ENCODE results near the gene ACD. TPM values are rescaled to one million over a fixed set of nuclear protein-coding genes. Genes with fewer than 3 reads are reported as not detected.

ACD gene
- total RNA-seq, 1 experiment from 2014 or later = 34.1 TPM

DNA sequence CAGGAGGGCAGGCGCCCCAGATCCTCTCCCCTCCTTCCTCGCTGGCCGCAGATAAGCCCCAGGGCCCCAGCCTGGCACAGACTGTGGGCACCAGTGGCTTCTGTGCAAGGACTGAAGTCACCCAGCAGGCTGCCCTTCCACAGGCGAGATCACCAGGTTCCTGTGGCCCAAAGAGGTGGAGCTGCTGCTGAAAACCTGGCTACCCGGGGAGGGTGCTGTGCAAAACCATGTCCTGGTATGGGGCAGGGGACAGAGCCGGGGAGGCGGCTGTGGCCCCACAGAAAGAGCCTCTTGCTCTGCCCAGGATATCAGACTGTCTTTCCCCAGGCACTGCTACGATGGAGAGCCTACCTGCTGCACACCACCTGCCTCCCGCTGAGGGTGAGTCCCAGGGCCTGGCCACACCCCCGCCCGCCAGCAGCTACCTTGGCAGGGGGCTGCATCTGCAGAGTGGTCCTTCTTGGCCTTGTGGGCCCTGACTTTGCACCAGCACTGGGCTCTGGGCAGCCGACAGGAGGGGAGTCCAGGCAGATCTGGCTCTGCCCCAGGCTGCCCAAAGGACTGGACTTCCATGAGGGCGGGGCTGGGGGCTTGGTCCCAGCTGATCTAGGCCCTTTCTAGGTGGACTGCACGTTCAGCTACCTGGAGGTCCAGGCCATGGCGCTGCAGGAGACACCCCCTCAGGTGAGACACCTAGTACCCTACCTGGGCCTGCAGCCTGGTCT lies 14.5 kb downstream of the ACD start:
- no peaks in the 10 kb centered on the region for H4K20me1 ChIP-seq (ENCODE audit: control insufficient read depth, insufficient read depth, insufficient read length)
- H2BK12ac ChIP-seq (ENCODE audit: insufficient read length, low read depth, low read length) = no peak overlapping the region
- H3K27me3 ChIP-seq (ENCODE audit: insufficient read depth, low read length) = no peaks in the 10 kb centered on the region
- Mint-ChIP-seq H3K27me3 (ENCODE audit: low read depth) (peaks cover 8% of the 10 kb centered on the region), H3K4me3 (peak overlapping the region; percentile 66 to 73), H3K27ac (no peak overlapping the region), H3K36me3 (ENCODE audit: insufficient read depth in 1 of 3, low read depth in 3 of 3) (peaks cover 3 to 13% (median 9%) of the 10 kb centered on the region in 3 experiments; a peak in 4 of 7 replicates), H3K9me3 (no peaks in the 10 kb centered on the region), H3K4me1 (peaks cover 3 to 9% of the 10 kb centered on the region in 2 experiments; a peak in 3 of 4 replicates)
- H3K4ac ChIP-seq (ENCODE audit: low read depth, low read length) = no peak overlapping the region
- H3K56ac ChIP-seq (ENCODE audit: insufficient read length, low read depth, low read length) = no peak overlapping the region
- H3K27ac ChIP-seq (ENCODE audit: insufficient read length, low read depth, low read length) = no peak overlapping the region
- no peaks in the 10 kb centered on the region for H3K9me3 ChIP-seq (ENCODE audit: control insufficient read depth, low read depth, low read length)
- no peak overlapping the region for H3K18ac ChIP-seq (ENCODE audit: insufficient read length, low read depth, low read length)
- no peaks in the 10 kb centered on the region for H3K4me1 ChIP-seq (ENCODE audit: insufficient read depth, low read length)
- no peak for TF ChIP-seq CTCF (conservative IDR thresholded peaks at IDR 0.05)
- peak overlapping the region; percentile 30 for H3K4me2 ChIP-seq (ENCODE audit: insufficient read depth, insufficient read length, low read length)
- no peak overlapping the region for H2BK120ac ChIP-seq (ENCODE audit: low read depth, low read length, poor library complexity, severe bottlenecking)
- H3K79me1 ChIP-seq (ENCODE audit: insufficient read depth, low read depth, low read length, poor library complexity, severe bottlenecking) = no peaks in the 10 kb centered on the region
- no peak overlapping the region for H3K23ac ChIP-seq (ENCODE audit: insufficient read length, low read depth, low read length)
- H4K5ac ChIP-seq (ENCODE audit: insufficient read length, low read depth, low read length) = no peak overlapping the region
- H4K8ac ChIP-seq (replicated peaks; ENCODE audit: insufficient read length, low read depth, low read length) = no peak overlapping the region
- H2BK15ac ChIP-seq (ENCODE audit: low read depth, low read length) = no peak overlapping the region
- no peak overlapping the region for H2BK5ac ChIP-seq (ENCODE audit: insufficient read length, low read length)
- H3T11ph ChIP-seq (ENCODE audit: low read length) = no peak overlapping the region
- no peak for DNase-seq
- no peaks in the 10 kb centered on the region for H3K79me2 ChIP-seq (ENCODE audit: insufficient read depth, low read length)
- H2BK20ac ChIP-seq (ENCODE audit: low read depth, low read length, poor library complexity, severe bottlenecking) = no peak overlapping the region
- H3K9ac ChIP-seq (ENCODE audit: extremely low read depth, insufficient read length, low read length) = peak overlapping the region; percentile 50
- WGBS (ENCODE audit: extremely low coverage, insufficient read length, low lambda C conversion rate) = no CpG with 5 or more reads among the region's 15 CpGs
- H2AK5ac ChIP-seq (ENCODE audit: insufficient read length, low read length) = no peak overlapping the region
- no peak overlapping the region for H2AFZ ChIP-seq (ENCODE audit: low read length)
- peak overlapping the region; percentile 66 for H3K14ac ChIP-seq (ENCODE audit: insufficient read depth, low read length)
- H4K91ac ChIP-seq (ENCODE audit: insufficient read length, low read depth, low read length) = no peak overlapping the region
- peaks cover 8% of the 10 kb centered on the region for H3K23me2 ChIP-seq (ENCODE audit: insufficient read length, low read depth, low read length, poor library complexity, severe bottlenecking)

All from H9 (cell line).